Measurements from ENCODE around the gene MYO7A. TPM values are rescaled to one million over a fixed set of nuclear protein-coding genes. Genes with fewer than 3 reads are reported as not detected.

The MYO7A gene
- total RNA-seq, 1 donor from 2014 or later = 0.23 TPM

DNA sequence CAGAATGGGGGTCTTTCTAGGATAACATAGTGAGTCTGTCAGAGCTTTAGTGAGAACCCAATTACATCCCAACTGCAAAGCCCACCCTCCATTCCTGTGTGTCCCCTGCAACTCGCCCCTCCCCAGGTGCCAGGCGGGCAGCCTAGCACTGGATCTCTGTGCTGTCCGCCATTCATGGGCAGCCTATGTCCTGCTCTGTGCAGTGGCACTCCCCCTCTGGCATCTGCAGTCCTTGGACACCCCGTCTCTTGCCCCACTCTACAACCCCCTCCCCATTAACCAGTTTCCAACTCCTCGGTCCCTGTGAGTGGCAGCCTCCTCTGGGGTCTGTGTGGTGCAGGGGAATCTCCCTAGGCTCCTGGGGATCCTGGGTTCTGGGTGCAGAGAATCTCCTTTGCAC is 37.0 kb downstream of the MYO7A start:
- no peak overlapping the region for H3K4me3 ChIP-seq (ENCODE audit: low read depth, low read length)
- TF ChIP-seq, protein P1, sequence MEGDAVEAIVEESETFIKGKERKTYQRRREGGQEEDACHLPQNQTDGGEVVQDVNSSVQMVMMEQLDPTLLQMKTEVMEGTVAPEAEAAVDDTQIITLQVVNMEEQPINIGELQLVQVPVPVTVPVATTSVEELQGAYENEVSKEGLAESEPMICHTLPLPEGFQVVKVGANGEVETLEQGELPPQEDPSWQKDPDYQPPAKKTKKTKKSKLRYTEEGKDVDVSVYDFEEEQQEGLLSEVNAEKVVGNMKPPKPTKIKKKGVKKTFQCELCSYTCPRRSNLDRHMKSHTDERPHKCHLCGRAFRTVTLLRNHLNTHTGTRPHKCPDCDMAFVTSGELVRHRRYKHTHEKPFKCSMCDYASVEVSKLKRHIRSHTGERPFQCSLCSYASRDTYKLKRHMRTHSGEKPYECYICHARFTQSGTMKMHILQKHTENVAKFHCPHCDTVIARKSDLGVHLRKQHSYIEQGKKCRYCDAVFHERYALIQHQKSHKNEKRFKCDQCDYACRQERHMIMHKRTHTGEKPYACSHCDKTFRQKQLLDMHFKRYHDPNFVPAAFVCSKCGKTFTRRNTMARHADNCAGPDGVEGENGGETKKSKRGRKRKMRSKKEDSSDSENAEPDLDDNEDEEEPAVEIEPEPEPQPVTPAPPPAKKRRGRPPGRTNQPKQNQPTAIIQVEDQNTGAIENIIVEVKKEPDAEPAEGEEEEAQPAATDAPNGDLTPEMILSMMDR (conservative IDR thresholded peaks at IDR 0.05; ENCODE audit: low read depth, low read length) = no peak
- no peak for DNase-seq (ENCODE audit: low read depth)

DNA sequence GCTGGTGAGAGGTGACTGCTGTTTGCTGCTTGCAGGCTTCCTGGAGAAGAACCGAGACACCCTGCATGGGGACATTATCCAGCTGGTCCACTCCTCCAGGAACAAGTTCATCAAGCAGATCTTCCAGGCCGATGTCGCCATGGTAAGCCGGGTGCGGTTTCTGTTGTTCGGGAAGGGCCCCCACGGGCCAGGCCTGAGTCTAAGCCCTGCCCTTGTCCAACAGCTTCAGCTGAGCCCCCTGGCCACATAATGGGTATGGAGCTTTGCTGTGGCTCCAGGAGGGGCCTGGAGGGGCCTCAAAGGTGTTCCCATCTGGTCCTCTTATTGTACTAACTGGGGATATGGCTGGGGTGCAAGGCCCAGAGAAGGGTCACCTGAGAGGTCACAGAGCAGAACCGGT is 38.0 kb downstream of the MYO7A start:
- no peak overlapping the region for H3K4me3 ChIP-seq (ENCODE audit: low read depth, low read length)
- no peak for DNase-seq (ENCODE audit: low read depth)

DNA sequence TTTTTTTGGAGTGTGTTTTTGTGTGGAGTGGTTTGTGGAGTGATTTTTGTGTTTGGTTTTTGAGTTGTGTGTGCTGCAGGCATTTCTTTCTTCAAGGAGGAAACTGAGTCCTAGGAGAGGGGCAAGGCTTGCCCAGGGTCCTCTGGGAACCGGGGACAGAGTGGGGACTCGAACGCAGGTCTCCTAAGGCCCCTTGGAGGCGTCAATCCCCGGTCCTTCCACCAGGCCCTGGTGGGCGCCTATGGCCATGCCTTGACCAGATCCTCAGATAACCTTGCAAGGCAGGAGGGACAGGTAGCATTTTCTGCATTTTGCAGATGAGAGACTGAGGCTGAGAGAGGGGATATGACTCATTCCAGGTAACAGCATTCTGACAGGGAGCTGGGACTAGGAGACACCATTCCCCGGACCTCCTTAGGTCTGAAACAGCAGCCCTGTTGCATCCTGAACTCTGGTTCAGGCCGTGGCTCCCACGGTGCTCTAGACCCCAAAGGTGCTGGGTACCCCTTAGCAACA is 39.1 kb downstream of the MYO7A start:
- DNase-seq (ENCODE audit: low read depth) = no peak
- no peak overlapping the region for H3K4me3 ChIP-seq (ENCODE audit: low read depth, low read length)
- TF ChIP-seq, protein P1 (conservative IDR thresholded peaks at IDR 0.05; ENCODE audit: low read depth, low read length) = no peak

More for the DNA sequence above, 38.0 kb downstream of the MYO7A start:
- TF ChIP-seq, protein P1 (conservative IDR thresholded peaks at IDR 0.05; ENCODE audit: low read depth, low read length) = no peak

DNA sequence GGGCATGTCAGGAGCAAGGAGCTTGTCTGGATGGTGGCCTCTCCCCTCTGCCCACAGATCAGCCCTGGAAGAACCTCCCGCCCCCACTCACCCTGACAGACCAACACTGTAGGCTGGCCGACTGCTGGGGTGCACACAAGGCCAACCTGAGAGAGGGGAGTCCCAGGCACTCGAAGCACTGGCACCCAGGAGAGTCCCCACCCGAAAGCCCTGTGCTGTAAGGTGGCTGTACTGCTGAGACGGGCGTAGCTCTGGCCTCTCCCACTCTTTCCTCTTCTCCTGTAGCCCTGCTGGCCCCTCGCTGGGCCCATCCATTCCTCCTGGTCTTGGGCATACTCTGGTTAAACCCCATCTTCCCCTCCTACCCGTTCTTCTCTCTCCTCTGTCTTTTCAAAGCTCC is 39.7 kb downstream of the MYO7A start:
- DNase-seq (ENCODE audit: low read depth) = no peak
- no peak overlapping the region for H3K4me3 ChIP-seq (ENCODE audit: low read depth, low read length)
- TF ChIP-seq, protein P1 (conservative IDR thresholded peaks at IDR 0.05; ENCODE audit: low read depth, low read length) = no peak

DNA sequence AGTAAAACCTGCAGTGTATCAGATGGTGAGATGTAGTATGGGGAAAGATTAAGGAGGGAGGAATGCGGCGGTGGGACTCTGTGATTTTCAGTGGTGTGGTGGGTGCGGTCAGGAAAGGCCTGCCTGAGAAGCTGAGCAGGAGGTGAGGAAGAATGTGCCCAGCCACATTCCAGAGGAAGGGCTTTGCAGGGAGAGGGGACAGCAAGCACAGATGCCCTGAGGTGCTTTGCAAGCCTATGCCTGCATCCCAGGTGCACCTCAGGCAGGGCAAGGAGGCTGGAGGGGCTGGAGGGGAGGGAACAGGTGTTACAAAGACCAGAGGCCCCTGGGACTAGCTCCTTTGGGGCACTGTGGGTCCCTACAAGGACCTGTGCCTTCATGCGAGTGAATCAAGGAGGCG is 42.1 kb downstream of the MYO7A start:
- no peak for DNase-seq (ENCODE audit: low read depth)
- TF ChIP-seq, protein P1 (conservative IDR thresholded peaks at IDR 0.05; ENCODE audit: low read depth, low read length) = no peak

DNA sequence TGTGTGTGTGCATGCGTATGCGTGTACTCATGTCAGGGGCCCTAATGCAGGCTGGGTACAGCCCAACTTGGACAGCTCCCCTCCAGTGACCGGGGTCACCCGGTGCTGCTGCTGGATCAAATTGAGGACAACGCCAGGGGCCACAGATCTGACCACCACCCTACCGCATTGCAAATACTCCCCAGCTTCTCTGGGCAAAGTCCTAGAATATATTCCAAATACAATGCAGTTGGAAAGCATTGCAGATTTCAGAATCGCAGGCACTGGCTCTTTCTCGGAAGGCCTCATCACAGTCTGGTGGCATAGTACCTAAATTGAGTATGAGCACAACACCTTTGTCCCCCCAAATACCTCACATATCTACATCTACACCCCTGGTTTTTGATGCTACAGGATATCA is 43.2 kb downstream of the MYO7A start:
- no peak overlapping the region for H3K4me3 ChIP-seq (ENCODE audit: low read depth, low read length)
- TF ChIP-seq, protein P1 (conservative IDR thresholded peaks at IDR 0.05; ENCODE audit: low read depth, low read length) = no peak
- no peak for DNase-seq (ENCODE audit: low read depth)

More for the DNA sequence above, 42.1 kb downstream of the MYO7A start:
- H3K4me3 ChIP-seq (ENCODE audit: low read depth, low read length) = no peak overlapping the region

DNA sequence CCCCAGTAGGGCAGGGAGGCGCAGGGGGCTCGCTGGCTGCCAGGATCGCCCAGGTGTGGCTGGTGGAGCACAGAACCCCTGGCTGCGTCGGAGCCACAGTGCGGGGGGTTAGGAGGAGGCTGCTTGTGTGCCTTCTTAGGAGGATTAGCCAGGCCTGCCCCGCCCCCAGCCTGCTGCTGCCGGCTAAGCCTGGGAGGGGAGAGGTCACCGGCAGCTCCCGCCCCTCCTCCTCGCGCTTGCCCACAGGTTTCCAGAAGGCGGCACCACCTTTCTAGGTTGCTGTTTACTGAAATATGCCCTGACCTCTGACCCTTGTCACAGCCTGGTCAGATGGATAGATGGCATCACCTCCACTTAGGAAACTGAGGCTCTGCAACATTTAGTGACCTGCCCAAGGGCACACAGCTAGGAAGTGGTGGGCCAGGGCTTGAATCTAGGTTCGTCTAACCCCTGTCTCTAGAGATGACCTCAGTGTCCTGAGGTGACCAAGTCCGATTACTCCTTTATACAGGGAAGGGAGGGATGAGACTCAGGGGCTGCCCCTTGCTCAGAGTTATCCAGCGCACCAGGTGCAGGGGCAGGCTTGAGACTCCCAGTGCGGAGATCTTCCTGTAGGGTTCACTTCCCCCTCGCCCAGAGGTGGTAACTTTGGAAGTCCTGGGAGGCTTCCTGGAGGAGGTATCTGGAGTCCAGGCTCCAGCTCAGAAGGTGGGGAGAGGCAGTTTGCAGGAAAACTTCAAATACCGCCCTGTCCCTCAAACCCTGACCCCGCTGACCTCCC is 44.0 kb downstream of the MYO7A start:
- TF ChIP-seq, protein P1 (conservative IDR thresholded peaks at IDR 0.05; ENCODE audit: low read depth, low read length) = no peak
- no peak overlapping the region for H3K4me3 ChIP-seq (ENCODE audit: low read depth, low read length)
- no peak for DNase-seq (ENCODE audit: low read depth)

All from epithelial cell of proximal tubule (primary cell).